Measurements from ENCODE around the gene YBX2.

DNA sequence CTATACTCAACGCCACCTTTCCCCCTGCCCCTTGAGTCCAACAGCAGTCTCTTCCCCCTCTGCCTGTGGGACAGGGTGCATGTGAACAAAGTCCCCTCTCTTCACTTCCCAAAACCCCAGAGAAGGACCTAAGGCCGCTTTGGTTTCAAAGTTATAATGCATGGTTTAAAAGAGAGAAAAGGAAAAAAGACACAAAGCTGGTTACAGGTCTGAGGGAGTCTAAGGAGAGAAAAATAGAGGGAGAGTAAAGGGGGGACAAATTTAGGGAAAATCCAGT is 51.0 kb downstream of the YBX2 start:
- no peak for TF ChIP-seq POLR2A (IDR thresholded peaks at IDR 0.05)
- TF ChIP-seq EP300 (IDR thresholded peaks at IDR 0.05) = no peak
- TF ChIP-seq CTCF (IDR thresholded peaks at IDR 0.05) = no peak
